GM18520 (cell line): ENCODE results near the gene PFKP.
"Not testable (repeated sequence)": the region's sequence is repeated elsewhere in the genome, so short reads cannot be mapped to it uniquely, and the experiment has no call there.

Experiments
- ATAC-seq: cut with Tn5 transposase; IDR thresholded peaks from one replicate; pipeline ENCODE4 v1.9.1; 2021; ENCODE audit not compliant: unreplicated experiment

PFKP gene

DNA sequence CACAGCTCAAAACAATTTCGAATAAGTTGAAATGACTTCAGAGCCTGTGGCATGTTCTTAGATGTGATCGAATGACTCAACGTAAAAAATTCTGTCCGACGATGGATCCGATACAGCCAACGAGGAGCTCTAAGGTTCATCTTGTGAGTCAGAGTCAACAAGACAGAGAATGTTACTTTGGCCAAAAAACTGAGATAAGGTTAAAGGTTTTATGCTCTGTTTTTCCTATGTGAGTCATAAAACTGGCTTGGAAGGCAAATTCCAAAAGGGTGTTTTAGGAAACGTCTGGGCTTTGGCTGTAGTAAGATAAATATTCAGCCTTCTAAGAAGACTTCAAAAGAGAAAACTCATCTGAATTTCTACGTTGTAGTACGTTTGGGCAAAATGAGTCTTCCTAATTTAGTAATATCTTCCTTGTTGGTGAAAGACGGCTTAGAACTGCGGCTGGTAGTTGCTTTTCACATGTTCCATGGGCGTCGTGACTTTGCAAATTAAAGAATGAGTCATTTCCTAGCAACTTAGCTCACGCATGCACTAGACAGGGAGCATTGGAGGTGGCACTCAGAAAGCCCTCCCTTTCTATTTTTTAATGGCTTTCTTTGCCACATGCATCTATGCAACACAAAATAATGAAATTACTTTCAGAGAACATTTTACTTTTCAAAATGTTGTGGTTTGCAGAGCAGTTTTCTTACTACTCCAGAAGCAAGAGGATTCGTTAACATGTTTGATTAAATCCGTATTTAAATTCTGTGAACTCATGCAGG lies 28.2 kb downstream of the PFKP start:
- peak; percentile 82 for ATAC-seq

GRCh38 chr10:3096149-3096548 lies 28.8 kb downstream of the PFKP start:
- no peak for ATAC-seq

GRCh38 chr10:3097160-3097559 lies 29.8 kb downstream of the PFKP start:
- ATAC-seq: no peak

DNA sequence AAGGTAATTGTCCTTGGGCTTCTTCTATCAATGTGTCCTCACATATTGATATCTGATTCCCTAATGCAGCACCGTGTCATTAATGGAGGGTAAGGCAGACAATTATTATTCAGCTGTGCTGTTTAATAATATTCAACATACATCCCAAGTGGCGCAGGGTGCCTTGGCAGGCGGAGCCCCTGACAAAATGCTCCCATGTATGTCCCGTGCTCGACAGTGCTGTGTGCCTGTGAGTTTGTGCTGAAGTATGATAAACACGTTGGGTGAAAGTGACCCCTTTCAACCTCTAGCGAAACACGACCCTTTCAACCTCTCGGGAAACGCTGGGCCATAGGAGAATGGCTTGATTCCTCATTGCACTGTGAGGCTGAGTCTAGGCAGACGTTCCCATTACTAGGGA lies 31.3 kb downstream of the PFKP start:
- ATAC-seq: no peak

DNA sequence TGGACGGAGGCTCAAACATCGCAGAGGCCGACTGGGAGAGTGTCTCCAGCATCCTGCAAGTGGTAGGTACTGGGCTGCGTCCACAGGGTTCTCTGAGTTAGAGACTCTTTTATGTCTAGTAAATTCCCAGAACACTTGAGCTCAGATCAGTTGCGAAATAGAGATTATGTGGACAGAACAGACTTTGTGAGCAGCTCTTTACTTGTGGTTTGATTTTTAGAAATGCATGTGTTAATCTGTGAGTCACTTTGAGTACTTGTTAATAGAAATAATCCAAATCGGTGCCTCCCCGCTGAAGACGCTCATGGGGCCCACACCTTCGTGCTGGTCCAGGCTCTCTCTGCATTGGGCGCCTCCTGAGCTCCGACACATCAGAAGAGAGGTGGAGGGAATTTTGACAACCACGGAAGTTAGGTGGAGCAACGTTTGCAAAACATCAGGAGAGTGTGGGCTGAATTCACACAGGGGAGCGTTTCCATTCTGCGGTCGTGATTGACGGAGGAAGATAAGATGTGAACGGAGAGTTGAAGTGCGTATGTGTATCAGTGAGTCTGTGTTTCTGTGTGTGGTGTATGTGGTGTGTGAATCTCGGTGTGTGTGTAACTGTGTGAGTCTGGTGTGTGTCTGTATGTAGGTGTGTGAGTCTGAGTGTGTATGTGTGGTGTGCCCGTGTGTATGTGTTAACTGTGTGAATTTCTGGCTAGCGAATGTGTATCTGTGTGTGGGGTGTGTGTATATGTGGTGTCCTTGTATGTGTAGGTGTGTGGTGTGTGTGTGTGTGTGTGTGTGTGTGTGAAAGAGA lies 32.1 kb downstream of the PFKP start:
- no peak for ATAC-seq

GRCh38 chr10:3100093-3100792 lies 32.9 kb downstream of the PFKP start:
- ATAC-seq: no peak

GRCh38 chr10:3100856-3101640 lies 33.7 kb downstream of the PFKP start:
- ATAC-seq: no peak

- no peak for ATAC-seq
Observed at GRCh38 chr10:3102720-3103427, 35.5 kb downstream of the PFKP start.

DNA sequence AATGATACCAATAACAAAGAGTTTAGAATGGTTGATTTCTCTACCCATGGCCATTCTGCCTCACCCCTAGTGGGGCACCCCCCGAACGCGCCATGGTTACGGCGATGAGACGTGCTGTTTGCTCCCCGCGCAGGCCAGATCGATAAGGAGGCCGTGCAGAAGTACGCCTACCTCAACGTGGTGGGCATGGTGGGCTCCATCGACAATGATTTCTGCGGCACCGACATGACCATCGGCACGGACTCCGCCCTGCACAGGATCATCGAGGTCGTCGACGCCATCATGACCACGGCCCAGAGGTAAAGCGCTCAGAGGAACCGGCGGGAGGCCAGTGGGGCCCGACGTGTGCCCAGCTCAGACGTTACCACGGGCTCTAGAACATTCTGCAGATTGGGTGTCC lies 36.3 kb downstream of the PFKP start:
- ATAC-seq: no peak

DNA sequence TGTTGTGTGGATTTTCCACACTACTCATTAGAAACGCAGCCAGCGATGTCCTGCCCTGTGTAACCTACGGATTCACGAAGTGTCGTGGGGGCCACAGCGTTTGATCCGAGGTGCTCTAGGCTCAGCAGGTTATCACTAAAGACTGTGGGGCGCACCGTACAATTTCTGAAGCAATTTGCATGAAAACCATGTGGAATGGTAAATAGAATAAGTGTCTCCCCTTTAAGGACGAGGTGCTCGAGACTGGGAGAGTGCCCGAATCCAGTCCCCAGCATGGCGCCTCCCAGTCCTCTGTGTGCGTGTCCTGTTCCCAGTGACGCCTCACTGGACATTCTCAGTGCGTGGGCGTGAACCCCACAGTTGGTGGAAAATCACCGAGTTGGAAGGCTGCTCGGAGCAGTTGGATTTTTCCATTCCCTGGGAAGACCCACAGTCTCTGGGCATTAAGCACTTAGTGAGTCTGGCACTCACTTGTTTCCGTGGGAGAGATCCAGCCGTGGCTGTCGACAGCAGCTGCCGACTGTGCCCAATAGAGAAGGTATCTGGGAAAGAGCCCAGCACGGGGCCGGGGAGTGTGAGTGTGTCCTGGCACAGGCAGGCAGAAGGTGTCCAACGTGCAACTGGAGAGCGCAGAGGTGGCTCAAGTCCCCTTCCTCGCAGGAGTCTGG lies 37.0 kb downstream of the PFKP start:
- no peak for ATAC-seq

DNA sequence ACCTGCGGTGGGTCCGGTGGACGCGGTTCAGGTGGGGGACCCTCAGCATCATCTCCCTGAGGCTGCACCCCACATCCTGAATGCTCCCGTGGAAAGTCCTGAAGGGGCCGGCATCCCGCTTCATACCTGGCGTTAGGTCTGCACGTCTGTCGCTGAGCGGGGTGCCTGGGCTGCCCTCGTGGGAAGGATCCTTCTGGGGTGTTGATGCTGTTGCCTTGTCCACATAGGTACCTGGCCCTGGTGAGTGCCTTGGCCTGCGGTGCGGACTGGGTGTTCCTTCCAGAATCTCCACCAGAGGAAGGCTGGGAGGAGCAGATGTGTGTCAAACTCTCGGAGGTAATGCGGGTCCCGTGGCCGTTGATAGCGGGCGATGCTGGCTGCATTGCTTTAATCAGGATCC lies 37.8 kb downstream of the PFKP start:
- ATAC-seq: no peak

DNA sequence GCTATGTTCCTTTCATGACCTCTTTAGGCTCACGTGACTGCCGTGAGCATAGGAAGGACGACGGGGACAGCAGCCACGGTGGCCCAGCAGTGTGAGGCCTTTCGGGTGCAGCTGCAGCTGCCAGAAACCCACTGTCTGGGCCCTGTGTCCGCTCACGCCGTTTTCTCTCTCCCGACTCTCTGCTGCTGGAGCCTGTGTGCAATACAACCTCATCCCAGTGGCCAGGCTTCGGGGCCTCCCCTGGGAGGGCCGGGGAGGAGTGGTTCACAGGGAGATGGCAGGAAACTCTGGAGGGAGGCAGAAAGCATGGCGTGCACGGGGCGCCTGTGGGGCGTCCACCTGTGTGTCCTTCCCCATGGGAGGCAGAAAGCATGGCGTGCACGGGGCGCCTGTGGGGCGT lies 38.6 kb downstream of the PFKP start:
- no peak for ATAC-seq

GRCh38 chr10:3106328-3106727 lies 39.0 kb downstream of the PFKP start:
- not testable (repeated sequence) for ATAC-seq

DNA sequence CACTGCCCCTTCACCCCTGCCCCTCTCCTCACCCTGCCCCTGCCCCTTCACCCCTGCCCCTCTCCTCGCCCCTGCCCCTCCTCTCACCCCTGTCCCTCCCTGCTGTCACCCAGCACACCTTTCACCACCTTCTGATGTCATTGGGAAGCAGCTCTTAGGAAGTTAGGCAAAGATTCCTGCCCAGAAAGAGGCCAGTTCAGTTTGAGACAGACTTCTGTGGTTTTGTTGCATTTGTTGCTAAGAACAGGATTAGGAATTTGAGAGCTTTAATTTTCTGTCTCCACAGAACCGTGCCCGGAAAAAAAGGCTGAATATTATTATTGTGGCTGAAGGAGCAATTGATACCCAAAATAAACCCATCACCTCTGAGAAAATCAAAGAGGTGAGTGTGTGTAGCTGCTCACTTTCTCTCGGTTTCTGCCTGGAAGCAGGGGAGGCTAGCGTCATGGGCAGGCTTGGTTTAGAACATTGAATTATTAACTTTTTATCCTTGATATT lies 39.6 kb downstream of the PFKP start:
- ATAC-seq: no peak

- no peak for ATAC-seq
Observed at GRCh38 chr10:3107426-3107961, 40.1 kb downstream of the PFKP start.

DNA sequence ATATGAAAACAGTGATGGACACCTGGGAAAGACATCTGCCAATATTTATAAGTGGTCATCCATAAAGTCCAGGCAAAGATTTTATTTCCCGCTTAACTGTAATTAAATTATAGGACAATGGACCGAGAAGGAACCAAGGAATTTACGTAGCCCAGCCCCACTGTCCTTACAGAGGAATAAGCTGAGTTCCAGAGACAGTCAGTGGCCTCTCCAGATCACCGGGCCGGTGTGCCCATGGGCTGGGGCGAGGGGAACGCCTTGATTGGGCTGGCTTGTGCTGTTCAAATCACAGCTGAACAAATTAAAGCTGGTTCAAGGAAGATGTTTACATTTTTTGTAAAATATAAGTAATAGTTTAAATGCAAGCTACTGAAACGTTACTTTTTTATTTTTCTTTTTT lies 40.7 kb downstream of the PFKP start:
- ATAC-seq: no peak

DNA sequence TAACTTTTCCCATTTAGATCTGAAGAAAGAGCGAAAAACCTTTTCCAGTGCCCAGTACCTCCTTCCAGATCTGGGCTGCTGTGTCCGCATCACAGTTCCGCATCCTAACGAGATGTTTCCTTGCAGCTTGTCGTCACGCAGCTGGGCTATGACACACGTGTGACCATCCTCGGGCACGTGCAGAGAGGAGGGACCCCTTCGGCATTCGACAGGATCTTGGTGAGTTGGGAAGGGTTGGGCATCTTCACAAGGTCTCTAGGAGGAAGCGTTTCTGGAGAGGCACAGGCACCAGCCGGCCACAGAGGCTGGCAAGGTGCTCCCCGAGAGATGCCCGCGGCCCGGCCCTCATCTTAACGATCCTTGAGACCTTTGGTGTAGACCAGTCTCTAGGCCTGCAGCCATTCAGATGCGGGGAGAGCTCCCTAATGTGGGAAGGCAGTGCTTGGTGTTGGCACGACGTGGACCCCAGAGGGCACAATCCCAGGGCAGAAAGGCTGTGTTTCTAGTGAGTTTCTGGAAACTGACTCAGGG lies 41.3 kb downstream of the PFKP start:
- no peak for ATAC-seq

DNA sequence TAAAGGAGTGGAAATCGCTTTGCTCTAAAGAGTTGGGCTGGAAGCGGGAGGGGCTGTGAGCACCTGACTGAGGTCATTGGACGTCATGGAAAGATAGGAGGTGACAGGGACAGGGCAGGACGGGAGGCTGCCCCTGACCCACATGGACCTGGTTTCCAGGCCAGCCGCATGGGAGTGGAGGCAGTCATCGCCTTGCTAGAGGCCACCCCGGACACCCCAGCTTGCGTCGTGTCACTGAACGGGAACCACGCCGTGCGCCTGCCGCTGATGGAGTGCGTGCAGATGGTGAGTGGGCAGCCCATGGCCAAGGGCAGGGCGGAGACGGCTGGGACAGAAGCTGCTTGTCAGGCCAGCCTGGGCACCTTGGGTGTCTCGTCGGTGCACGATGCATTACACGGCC lies 41.8 kb downstream of the PFKP start:
- no peak for ATAC-seq

- ATAC-seq: no peak
Observed at GRCh38 chr10:3109633-3110032, 42.3 kb downstream of the PFKP start.
